ENCODE measurements around the gene TBC1D2.
"Not testable (repeated sequence)": the region's sequence is repeated elsewhere in the genome, so short reads cannot be mapped to it uniquely, and the experiment has no call there.

Gene TBC1D2

DNA sequence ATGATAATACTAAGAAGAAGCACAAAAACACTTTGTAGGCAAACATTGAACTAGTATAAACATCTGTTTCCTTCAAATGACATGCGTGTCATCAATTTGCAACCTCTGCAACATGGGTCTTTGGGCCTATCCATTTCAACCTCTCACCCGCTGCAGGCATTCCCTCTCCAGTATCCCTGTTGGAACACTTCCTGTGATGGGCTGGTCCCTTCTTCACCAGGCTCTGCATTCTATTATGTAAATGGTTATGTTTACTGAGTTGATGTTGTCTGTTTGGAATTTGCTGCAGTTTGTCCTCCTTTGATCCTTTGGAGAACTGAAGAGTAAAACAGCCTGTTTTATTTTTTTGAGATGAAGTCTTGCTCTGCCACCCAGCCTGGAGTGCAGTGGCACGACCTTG, 16.6 kb upstream of the TBC1D2 start:
- DNase-seq (ENCODE audit: low read depth) = no peak

GRCh38 chr9:98271479-98271878, 16.0 kb upstream of the TBC1D2 start:
- DNase-seq (ENCODE audit: low read depth) = no peak

- not testable (repeated sequence) for DNase-seq (ENCODE audit: low read depth)
Observed at GRCh38 chr9:98270284-98270683, 14.8 kb upstream of the TBC1D2 start.

- not testable (repeated sequence) for DNase-seq (ENCODE audit: low read depth)
Observed at GRCh38 chr9:98269652-98270051, 14.2 kb upstream of the TBC1D2 start.

GRCh38 chr9:98267556-98267955, 12.1 kb upstream of the TBC1D2 start:
- DNase-seq (ENCODE audit: low read depth) = not testable (repeated sequence)

- DNase-seq (ENCODE audit: low read depth) = no peak
Observed at GRCh38 chr9:98264516-98264915, 9.1 kb upstream of the TBC1D2 start.

GRCh38 chr9:98263482-98264357, 8.3 kb upstream of the TBC1D2 start:
- peak; percentile 59 for DNase-seq (ENCODE audit: low read depth)

GRCh38 chr9:98263080-98263479, 7.6 kb upstream of the TBC1D2 start:
- DNase-seq (ENCODE audit: low read depth) = no peak

GRCh38 chr9:98262056-98262455, 6.6 kb upstream of the TBC1D2 start:
- DNase-seq (ENCODE audit: low read depth) = no peak

DNA sequence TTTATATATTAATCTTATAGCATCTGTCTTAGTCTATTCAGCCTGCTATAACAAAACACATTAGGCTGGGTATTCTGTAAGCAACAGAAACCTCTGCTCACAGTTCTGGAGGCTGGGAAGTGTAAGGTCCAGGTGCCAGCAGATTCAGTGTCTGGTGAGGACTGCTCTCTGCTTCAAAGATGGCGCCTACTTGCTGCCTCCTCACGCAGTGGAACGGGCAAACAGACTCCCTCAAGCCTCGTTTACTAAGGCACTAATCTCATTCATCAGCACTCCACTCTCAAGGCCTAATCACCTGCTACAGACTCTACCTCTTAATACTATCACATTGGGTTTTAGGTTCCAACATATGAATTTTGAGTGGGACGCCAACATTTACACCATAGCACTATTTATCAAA, 5.2 kb upstream of the TBC1D2 start:
- DNase-seq (ENCODE audit: low read depth) = no peak

DNA sequence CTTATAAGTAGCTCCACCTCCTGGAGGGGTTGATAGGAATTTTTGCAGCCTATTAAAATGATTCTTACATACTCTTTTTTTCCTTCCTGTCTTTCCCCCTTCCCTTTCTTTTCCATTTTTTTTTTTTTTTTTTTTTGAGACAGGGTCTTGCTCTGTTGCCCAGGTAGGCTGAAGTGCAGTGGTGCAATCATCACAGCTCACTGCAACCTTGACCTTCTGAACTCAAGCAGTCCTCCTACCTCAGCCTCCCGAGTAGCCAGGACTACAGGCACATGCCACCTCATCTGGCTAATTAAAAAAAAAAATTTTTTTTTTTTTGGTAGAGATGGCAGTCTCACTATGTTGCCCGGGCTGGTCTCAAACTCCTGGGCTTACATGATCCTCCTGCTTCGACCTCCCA, 4.3 kb upstream of the TBC1D2 start:
- DNase-seq (ENCODE audit: low read depth) = no peak

GRCh38 chr9:98256756-98257155, 1.3 kb upstream of the TBC1D2 start:
- DNase-seq (ENCODE audit: low read depth) = no peak

DNA sequence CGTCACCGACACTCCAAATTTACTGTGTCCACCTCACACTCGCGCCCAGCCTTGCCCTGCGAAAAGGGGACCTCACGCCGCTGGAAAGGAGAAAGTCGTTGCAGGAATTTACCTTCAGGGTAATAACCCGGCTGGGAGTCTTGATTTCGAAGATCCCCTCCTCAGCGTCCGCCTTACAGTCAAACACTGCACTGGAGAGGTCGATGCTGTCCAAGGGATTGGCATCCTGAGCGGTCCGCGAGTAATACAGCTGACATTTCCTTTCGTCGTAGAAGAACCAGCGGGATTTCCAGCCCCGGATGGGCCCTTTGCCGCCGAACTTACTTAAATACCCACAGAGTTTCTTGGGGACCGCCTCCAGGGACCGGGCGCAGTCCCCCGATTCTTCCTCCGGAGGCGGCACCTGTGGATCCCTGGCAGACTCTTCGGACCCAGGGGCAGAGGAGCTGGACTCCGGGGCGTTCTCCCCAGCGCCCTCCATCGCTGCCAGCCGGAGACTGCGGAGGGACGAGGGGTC, 330 bp downstream of the TBC1D2 start:
- DNase-seq (ENCODE audit: low read depth) = no peak

GRCh38 chr9:98254228-98255060, 1.0 kb downstream of the TBC1D2 start:
- DNase-seq (ENCODE audit: low read depth) = no peak

DNA sequence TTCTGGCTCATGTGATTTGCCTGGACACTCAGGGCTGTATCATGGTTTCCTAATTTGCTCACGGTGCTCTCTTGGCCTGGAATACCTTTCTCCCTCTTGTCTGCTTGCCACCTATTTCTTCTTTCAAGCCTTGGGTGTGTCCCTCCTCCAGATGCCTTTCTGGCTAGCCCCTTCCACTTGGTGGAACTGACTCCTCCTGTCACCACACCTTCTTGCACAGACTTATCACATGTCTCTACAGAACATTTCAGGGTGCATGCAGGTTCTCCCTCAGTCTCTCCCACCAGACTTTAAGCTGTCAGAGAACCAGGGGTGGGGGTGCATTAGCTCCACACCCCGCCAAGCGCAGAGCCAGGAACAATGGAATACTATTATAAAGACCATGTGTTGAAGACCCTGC, 1.9 kb downstream of the TBC1D2 start:
- DNase-seq (ENCODE audit: low read depth) = no peak

DNA sequence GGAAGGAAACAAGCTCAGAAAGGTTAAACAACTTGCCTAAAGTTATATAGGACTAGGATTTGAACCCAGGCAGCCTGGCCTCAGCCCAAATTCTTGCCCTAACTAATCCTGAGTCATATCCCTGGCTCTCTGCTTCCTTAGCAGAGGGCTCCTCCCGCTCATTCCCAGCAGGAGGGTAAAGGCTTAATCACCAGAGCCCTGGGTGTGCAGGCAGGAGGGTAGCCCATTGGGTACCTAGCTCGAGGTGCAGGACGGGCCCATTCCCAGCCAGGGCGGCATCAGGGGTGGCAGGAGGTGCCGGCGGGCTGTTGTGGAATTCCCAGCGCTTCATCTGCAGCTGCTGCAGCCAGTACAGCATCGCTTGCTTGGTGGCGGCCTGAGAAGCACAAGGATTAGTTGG, 3.9 kb downstream of the TBC1D2 start:
- peak; percentile 43 for DNase-seq (ENCODE audit: low read depth)

DNA sequence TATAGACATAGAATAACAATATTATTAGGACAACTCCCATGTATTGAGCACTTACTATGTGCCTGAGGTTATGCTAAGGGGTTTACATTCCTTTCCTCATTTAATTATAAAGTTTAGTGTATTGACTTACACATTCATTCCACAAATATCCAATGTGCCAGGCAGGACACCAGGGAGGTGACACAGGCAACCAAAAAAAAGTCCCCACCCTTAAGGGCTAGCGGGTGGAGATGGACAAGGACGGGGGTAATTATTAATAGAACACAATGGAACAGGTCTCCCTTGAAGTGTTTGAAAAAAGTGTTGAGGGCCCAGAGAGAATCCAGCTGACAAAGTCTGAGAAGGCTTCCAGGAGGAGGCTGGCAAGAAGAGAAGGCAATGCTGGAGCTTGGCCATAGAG, 5.7 kb downstream of the TBC1D2 start:
- DNase-seq (ENCODE audit: low read depth) = no peak

DNA sequence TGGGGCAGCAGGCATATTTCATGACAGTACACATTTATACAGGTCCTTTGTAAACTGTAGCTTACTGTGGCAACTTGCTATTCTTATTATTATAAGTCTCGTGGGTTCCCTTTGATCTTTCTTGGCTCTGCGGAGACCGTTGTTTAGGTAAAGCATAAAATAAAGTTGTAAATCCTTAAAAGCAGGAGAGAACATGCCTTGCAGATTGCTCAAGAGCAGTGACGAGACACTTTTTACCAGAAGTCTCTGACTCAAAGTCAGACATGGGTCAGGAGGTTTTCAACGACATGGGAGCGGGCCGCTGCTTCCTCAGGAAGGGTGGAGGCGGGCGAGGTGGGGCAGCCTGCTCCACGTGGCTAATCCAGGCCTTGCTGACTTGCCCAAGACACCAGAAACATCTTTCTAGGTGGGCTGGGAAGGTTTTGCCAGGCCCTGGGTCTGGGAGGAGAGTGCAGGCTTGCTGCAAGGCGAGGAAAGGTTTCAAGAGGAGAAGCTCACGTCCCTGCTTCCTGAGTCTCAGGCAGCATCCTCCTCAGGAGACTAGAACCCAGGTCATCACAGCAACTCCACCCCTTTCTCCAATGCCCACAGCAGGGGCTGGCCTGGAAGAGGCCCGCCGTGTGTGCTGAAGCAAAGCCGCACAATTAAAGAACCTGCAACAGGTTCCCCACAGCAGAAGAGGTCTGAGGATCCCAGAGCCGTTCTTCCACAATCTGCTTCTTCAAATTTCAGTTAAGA, 6.5 kb downstream of the TBC1D2 start:
- DNase-seq (ENCODE audit: low read depth) = peak; percentile 65

DNA sequence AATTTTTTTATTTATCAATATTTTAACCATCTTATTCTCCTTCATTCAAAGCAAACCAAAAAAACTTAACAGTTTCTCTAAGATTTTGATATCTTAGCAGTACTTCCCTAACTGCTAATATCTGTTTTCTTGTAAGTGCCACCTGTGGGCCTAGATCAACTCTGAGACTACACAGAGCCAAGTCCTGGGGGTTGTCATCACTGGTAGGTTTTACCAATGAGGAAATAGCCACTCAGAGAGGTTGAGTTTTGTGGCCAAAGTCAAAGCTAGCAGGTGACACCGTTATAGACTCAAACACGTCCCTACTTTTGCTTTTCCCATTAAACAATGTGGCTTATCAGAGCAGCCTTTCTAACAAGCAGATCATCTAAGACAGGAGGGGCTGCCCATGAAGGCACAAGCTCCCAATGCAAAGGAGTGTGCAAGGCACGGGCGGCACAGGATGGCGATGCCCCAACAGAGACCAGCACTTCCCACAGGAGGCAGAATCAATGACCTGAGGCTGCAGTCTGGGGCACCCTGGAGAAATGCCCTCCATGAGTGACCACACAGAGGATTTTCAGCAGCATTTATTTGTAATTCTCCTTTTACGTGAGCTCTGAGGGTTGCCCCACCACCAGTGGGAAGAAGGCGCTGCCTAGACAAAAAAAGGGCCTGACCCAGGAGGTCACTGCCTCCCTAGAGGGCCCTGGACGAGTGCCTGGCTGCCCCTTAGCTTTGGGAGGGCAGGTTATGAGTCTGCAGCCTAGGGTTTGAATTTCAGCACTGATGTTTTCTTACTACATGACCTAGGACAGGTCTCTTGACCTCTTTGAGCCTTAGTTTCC, 7.4 kb downstream of the TBC1D2 start:
- no peak for DNase-seq (ENCODE audit: low read depth)

GRCh38 chr9:98242426-98242825, 13.0 kb downstream of the TBC1D2 start:
- no peak for DNase-seq (ENCODE audit: low read depth)

Measured in GM04504 (cell line).